ENCODE measurements around the gene GPR62. TPM values are rescaled to one million over a fixed set of nuclear protein-coding genes. Genes with fewer than 3 reads are reported as not detected.
"Not testable (repeated sequence)": the region's sequence is repeated elsewhere in the genome, so short reads cannot be mapped to it uniquely, and the experiment has no call there.

GPR62 gene
- total RNA-seq, 6 experiments from 2014 or later, result 0.07 to 0.10 TPM; not detected in 4

DNA sequence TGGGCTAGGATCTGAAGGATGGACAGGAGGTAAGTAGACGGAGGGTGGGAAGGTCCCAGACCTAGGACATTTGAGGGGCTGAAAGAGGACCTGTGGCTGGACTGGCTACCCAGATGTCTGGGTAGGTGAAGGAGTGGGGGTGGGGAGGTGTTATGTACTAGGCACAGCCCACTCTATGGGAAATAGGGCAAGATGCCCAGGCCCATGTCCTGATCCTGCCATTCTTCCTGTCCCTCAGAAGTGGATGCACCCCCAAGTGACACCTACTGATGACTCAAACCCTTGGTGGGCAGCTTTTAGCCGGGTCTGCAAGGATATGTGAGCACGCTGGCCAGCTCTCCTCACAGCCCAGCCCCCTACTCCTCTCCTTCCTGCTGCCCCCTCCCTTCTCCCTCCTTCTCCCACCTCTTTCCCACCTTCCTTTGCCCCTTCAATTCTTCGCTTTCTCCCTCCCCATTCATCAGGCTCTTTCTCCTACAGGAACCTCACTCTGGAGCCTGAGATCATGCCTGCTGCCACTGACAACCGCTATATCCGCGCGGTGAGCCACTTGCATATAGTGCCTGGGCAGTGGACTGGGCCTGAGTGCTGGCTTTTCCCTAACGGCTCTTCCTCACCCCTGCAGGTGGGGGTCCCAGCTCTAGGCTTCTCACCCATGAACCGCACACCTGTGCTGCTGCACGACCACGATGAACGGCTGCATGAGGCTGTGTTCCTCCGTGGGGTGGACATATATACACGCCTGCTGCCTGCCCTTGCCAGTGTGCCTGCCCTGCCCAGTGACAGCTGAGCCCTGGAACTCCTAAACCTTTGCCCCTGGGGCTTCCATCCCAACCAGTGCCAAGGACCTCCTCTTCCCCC is 33.3 kb downstream of the GPR62 start:
- TF ChIP-seq CTCF (IDR thresholded peaks at IDR 0.05), result no peak
- peak overlapping the region; percentile 40 for H3K27ac Mint-ChIP-seq
- no peak for DNase-seq
- no peak overlapping the region for H3K4me3 Mint-ChIP-seq
- peaks cover 12% of the 10 kb centered on the region for H3K36me3 Mint-ChIP-seq (ENCODE audit: low read depth)
- no peaks in the 10 kb centered on the region for H3K9me3 Mint-ChIP-seq
- H3K4me1 Mint-ChIP-seq (ENCODE audit: low read depth), result peaks cover 37% of the 10 kb centered on the region
- peaks cover 1% of the 10 kb centered on the region for H3K27me3 Mint-ChIP-seq (ENCODE audit: insufficient read depth)

GRCh38 chr3:51990501-51990971 is 35.4 kb downstream of the GPR62 start:
- not testable (repeated sequence) for H3K9me3 Mint-ChIP-seq; H3K4me3 Mint-ChIP-seq; H3K27me3 Mint-ChIP-seq (ENCODE audit: insufficient read depth); H3K27ac Mint-ChIP-seq; DNase-seq
- peaks cover 30% of the 10 kb centered on the region for H3K36me3 Mint-ChIP-seq (ENCODE audit: low read depth)
- peaks cover 33% of the 10 kb centered on the region for H3K4me1 Mint-ChIP-seq (ENCODE audit: low read depth)

- Mint-ChIP-seq H3K36me3 (ENCODE audit: low read depth) (peaks cover 32% of the 10 kb centered on the region), H3K27ac (peak overlapping the region; percentile 50; the same call in 1 of the 2 replicates), H3K4me3 (no peak overlapping the region)
These were observed 37.0 kb downstream of the GPR62 start for GRCh38 chr3:51992017-51992682.

GRCh38 chr3:51993657-51994056 is 38.5 kb downstream of the GPR62 start:
- peaks cover 41% of the 10 kb centered on the region for H3K4me1 Mint-ChIP-seq (ENCODE audit: low read depth)
- peak overlapping the region; percentile 99 for H3K27ac Mint-ChIP-seq
- DNase-seq; H3K9me3 Mint-ChIP-seq; H3K27me3 Mint-ChIP-seq (ENCODE audit: insufficient read depth): not testable (repeated sequence)
- H3K4me3 Mint-ChIP-seq, result peak overlapping the region; percentile 98
- H3K36me3 Mint-ChIP-seq (ENCODE audit: low read depth), result peaks cover 32% of the 10 kb centered on the region

More at GRCh38 chr3:51992017-51992682, 37.0 kb downstream of the GPR62 start:
- DNase-seq, result no peak
- no peak for TF ChIP-seq CTCF (IDR thresholded peaks at IDR 0.05)
- Mint-ChIP-seq H3K27me3 (ENCODE audit: insufficient read depth) (peaks cover 2% of the 10 kb centered on the region), H3K4me1 (ENCODE audit: low read depth) (peaks cover 33% of the 10 kb centered on the region), H3K9me3 (no peaks in the 10 kb centered on the region)

DNA sequence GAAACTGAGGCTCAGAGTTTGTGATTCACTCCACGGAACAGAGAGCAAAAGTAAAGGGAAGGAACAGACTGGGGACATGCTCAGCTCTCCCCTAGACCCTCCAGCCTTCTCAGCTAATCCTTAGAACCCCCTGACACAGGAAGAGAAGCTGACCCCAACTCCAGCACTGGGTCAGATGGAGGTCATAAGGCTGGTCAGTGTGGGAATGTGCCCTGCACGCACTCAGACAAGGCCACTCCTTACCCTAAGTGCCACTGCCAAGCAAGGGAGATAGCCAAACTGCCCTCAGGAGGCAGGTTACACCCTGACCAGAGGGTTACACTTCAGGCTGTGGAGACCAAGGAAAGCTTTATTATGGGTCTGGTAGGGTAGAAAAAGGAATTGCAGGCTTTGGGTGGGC is 39.3 kb downstream of the GPR62 start:
- no peak for DNase-seq
- H3K36me3 Mint-ChIP-seq (ENCODE audit: low read depth), result peaks cover 32% of the 10 kb centered on the region
- H3K27me3 Mint-ChIP-seq (ENCODE audit: insufficient read depth), result peaks cover 2% of the 10 kb centered on the region
- H3K4me3 Mint-ChIP-seq, result peak overlapping the region; percentile 98
- no peak for TF ChIP-seq CTCF (IDR thresholded peaks at IDR 0.05)
- no peaks in the 10 kb centered on the region for H3K9me3 Mint-ChIP-seq
- peak overlapping the region; percentile 99 for H3K27ac Mint-ChIP-seq
- H3K4me1 Mint-ChIP-seq (ENCODE audit: low read depth), result peaks cover 33% of the 10 kb centered on the region

- Mint-ChIP-seq H3K9me3 (no peaks in the 10 kb centered on the region), H3K36me3 (ENCODE audit: low read depth) (peaks cover 32% of the 10 kb centered on the region), H3K4me1 (ENCODE audit: low read depth) (peaks cover 33% of the 10 kb centered on the region), H3K4me3 (peak within 1 kb of the TSS; percentile 98), H3K27me3 (ENCODE audit: insufficient read depth) (peaks cover 3% of the 10 kb centered on the region), H3K27ac (peak within 1 kb of the TSS; percentile 99)
- DNase-seq, result peak; percentile 94
- peak; percentile 62 for TF ChIP-seq CTCF (IDR thresholded peaks at IDR 0.05)
These were observed 40.4 kb downstream of the GPR62 start, which contains the start of gene RPL29 for GRCh38 chr3:51995346-51996163. Gene RPL29, minus strand, starts transcription at chr3:51995895. Its CDS starts 434 bp downstream, at chr3:51995461.

Data from HFFc6 (cell line).